Measurements from ENCODE around the gene GTSF1L.

The GTSF1L gene

GRCh38 chr20:43724383-43724782, 2.4 kb downstream of the GTSF1L start:
- FAIRE-seq: no peak
- no peak for TF ChIP-seq CTCF (IDR thresholded peaks at IDR 0.05; ENCODE audit: insufficient read depth, missing control alignments)
- no peak for DNase-seq (ENCODE audit: insufficient read length, low spot score)

DNA sequence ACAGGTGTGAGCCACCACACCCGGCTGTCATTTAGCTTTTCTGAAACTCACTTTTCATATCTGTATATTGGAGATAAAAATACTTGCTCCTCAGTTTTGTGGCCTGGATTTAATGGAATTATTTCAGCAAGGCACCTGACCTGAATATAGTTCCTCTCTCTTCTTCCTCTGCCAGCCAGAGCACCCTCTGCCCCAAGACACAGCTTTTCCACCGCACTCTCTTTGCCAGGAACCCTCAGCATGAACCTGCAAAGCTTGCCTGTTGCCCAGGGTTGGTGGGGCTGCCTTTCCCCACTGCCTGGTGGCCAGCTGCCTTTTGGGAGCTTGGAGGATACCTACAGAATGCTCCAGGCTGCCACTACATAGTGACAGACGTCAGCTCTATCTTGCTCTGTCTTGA, 3.1 kb downstream of the GTSF1L start:
- DNase-seq (ENCODE audit: insufficient read length, low spot score) (no peak), FAIRE-seq (no peak)
- TF ChIP-seq CTCF (IDR thresholded peaks at IDR 0.05; ENCODE audit: insufficient read depth, missing control alignments): no peak

GRCh38 chr20:43723186-43723585, 3.6 kb downstream of the GTSF1L start:
- no peak for TF ChIP-seq CTCF (IDR thresholded peaks at IDR 0.05; ENCODE audit: insufficient read depth, missing control alignments)
- no peak for FAIRE-seq
- DNase-seq (ENCODE audit: insufficient read length, low spot score): no peak

DNA sequence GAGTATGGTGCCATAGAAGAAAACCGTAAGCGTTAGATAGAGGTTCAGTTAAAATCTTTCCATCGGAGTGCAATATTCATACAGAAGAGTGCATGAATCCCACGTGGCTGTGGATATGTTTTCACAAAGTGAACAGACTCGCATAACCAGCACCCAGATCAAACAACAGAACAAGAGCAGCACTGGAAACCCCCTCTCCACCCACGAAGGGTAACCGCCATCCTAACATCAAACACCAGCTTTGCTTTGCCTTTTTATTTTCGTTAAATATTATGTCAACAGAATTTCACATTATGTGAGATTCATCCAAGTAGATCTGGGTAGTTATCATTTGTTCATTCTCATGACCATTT, 4.7 kb downstream of the GTSF1L start:
- TF ChIP-seq CTCF (IDR thresholded peaks at IDR 0.05; ENCODE audit: insufficient read depth, missing control alignments): no peak
- FAIRE-seq (no peak), DNase-seq (ENCODE audit: insufficient read length, low spot score) (no peak)

DNA sequence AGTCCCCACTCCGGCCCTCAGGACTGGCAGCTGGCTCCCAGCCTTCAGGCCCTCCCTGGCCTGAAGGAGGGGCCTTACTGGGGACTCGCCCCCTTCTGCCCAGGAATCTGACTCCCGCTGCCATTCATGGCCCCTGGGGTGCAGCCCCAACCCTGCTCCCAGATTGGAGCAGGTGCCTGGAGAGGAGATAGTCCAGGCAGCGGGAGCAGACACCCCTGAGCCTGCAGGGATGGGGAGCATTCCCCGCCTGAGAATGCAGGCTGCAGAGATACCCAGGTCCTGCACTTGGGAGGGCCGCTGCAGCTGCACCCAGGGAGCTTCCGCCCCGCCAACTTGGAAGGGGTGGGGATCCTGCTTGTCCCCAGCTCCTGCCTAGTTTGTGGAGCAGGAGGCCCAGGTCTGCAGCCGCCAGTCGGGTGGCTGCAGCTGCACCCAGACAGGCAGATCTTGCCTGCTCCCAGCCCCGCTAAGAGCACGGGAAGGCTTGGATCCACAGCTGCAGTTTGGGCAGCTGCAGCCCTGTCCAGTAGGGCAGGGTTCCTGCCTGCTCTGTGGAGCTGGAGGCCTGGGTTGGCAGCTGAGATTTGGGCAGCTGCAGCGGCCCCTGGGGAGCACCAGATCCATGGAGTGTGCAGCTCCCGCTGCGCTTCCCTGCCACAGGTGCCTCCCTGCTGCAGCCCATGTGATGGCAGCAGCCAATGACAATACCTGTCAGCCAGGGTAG, 5.2 kb downstream of the GTSF1L start:
- no peak for FAIRE-seq

DNA sequence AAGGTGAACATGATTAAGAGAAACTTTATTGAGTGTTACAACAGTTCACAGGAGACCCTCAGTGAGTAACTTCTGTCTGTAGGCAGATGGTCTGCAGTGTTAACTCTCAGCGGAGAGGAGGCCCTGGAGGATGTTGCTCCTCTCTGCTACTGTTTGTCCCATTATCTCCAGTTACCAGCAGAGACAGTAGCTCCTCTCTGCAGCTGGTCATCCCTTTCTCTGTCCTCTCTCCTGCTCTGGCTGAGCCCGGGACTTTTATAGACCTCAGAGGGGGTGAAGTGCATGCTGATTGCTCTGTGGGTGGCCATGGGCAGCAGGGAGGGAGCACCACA, 5.7 kb downstream of the GTSF1L start:
- FAIRE-seq: no peak
- no peak for TF ChIP-seq CTCF (IDR thresholded peaks at IDR 0.05; ENCODE audit: insufficient read depth, missing control alignments)
- DNase-seq (ENCODE audit: insufficient read length, low spot score): no peak

More for the DNA sequence above, 5.2 kb downstream of the GTSF1L start:
- no peak for DNase-seq (ENCODE audit: insufficient read length, low spot score)
- no peak for TF ChIP-seq CTCF (IDR thresholded peaks at IDR 0.05; ENCODE audit: insufficient read depth, missing control alignments)

- FAIRE-seq: no peak
Observed at GRCh38 chr20:43720007-43720406, 6.8 kb downstream of the GTSF1L start.

More at GRCh38 chr20:43720007-43720406, 6.8 kb downstream of the GTSF1L start:
- no peak for TF ChIP-seq CTCF (IDR thresholded peaks at IDR 0.05; ENCODE audit: insufficient read depth, missing control alignments)
- no peak for DNase-seq (ENCODE audit: insufficient read length, low spot score)
